ENCODE measurements around the gene FXYD7.
"Not testable (repeated sequence)": the region's sequence is repeated elsewhere in the genome, so short reads cannot be mapped to it uniquely, and the experiment has no call there.

The FXYD7 gene

DNA sequence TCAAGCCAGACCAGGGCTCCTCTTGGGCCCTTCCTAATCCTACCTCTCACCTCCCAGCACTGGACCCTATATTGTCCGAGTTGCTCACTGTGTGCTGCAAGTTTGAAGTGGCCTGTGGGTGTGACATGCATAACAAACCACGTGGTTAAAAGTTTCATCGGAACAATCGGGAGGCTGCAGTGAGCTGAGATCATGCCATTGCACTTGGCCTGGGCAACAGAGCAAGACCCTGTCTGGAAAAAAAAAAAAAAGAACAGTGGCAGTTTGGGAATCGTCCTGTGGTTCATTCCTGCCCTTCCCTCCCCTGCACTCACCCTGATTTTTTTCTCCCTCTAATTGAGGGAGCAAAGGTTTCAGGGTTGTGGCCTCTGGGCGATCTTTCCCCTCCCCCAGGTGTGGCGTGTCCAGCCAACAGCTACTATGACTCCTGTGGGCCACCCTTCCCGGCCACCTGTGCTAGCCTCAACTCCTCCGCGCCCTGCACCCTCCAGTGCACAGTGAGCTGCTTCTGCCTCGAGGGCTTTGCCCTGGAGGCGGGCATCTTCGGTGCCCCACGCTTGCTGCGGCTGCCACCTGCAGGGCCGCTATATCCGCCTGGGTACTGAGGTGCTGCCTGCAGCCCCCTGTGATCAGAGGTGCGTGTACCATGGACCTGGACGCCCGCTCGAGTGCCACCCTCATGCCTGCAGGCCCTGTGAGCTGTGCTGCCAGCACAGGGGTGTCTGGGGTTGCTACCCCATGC lies 43.7 kb upstream of the FXYD7 start:
- TF ChIP-seq, protein P1, sequence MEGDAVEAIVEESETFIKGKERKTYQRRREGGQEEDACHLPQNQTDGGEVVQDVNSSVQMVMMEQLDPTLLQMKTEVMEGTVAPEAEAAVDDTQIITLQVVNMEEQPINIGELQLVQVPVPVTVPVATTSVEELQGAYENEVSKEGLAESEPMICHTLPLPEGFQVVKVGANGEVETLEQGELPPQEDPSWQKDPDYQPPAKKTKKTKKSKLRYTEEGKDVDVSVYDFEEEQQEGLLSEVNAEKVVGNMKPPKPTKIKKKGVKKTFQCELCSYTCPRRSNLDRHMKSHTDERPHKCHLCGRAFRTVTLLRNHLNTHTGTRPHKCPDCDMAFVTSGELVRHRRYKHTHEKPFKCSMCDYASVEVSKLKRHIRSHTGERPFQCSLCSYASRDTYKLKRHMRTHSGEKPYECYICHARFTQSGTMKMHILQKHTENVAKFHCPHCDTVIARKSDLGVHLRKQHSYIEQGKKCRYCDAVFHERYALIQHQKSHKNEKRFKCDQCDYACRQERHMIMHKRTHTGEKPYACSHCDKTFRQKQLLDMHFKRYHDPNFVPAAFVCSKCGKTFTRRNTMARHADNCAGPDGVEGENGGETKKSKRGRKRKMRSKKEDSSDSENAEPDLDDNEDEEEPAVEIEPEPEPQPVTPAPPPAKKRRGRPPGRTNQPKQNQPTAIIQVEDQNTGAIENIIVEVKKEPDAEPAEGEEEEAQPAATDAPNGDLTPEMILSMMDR (IDR thresholded peaks at IDR 0.05; ENCODE audit: low read depth, low read length, missing control alignments), result no peak
- no peak overlapping the region for H3K4me3 ChIP-seq (ENCODE audit: low read depth, low read length)
- no peak for DNase-seq (ENCODE audit: low read depth)

DNA sequence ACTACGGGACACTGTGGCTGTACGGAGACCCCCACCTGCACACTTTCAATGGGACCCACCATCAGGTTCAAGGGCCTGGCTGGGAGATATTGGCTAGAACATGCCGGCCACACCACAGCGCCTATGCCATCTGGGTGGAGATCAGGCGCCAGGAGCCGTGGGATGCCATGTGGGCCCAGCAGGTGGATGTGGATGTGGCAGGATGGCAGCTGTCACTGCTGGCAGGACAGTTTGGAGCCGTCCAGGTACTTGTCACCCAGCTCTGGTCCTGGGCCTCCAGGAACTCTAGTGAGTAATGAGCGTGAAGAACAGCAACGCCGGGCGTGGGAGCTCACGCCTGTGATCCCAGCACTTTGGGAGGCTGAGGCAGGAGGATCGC lies 43.2 kb upstream of the FXYD7 start:
- H3K4me3 ChIP-seq (ENCODE audit: low read depth, low read length), result no peak overlapping the region
- TF ChIP-seq, protein P1 (IDR thresholded peaks at IDR 0.05; ENCODE audit: low read depth, low read length, missing control alignments), result no peak
- no peak for DNase-seq (ENCODE audit: low read depth)

DNA sequence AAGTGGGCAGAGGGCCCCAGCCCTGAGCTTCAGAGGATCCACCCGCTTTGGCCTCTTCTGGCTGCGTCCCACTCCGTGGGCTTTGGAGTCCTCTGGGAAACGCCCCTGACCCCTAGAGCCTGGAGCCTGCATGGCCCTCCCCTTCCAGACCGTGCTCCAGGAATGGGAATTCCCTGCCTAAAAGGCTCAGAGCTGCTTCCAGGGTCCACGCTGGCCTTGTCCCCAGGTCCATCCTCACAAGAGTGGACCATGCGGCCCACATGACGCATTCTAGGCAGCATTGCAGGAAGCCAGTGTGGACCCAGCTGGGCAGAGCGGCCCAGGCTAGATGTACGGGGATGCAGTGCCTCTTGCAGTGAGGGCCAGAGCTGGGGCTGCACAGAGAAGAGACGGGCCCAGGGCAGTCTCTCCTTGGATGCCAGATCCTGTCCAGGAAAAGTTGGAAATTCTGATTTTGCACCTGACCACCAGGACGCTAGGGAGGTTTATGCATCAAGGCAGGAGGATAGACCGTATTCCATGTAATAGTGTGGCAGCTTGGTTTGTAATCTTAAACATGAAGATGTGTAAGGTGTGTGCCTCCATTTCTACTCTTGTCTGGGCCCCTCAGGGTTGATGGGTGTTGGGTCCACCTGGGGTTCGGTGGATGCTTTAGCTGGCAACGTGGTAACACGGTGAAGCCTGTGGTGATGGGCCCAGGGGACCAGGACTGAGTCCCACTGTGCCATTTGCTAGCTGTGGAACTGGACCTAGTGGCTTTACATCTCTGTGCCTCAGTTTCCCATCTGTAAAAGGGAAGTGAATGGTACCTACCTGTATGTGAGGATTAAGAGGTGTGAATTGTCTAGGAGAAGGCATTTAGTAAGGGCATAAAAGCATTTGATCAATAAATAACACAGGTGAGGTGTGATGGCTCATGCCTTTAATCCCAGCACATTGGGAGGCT lies 42.2 kb upstream of the FXYD7 start:
- DNase-seq (ENCODE audit: low read depth), result no peak
- TF ChIP-seq, protein P1 (IDR thresholded peaks at IDR 0.05; ENCODE audit: low read depth, low read length, missing control alignments), result no peak
- H3K4me3 ChIP-seq (ENCODE audit: low read depth, low read length), result no peak overlapping the region

DNA sequence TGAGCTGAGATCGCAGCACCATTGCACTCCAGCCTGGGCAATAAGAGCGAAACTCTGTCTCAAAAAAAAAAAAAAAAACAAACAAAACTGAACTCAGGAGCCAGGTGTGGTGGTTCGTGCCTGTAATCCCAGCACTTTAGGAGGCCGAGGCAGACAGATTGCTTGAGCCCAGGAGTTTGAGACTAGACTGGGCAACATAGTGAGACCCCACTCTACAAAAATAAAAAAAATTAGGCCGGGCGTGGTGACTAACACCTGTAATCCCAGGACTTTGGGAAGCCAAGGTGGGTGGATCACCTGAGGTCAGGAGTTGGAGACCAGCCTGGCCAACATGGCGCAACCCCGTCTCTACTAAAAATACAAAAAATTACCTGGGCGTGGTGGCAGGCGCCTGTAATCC lies 41.1 kb upstream of the FXYD7 start:
- not testable (repeated sequence) for DNase-seq (ENCODE audit: low read depth); H3K4me3 ChIP-seq (ENCODE audit: low read depth, low read length)

DNA sequence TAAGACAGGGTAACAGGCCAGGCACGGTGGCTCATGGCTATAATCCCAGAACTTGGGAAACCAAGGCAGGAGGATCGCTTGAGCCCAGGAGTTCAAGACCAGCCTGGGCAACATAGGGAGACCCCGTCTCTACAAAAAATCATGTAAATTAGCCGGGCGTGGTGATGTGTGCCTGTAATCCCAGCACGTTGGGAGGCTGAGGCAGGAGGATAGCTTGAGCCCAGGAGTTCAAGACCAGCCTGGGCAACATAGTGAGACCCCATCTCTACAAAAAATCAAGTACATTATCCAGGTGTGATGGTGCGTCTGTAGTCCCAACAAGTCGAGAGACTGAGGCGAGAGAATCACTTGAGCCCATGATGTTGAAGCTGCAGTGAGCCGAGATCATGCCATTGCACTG lies 39.4 kb upstream of the FXYD7 start:
- DNase-seq (ENCODE audit: low read depth); H3K4me3 ChIP-seq (ENCODE audit: low read depth, low read length): not testable (repeated sequence)

DNA sequence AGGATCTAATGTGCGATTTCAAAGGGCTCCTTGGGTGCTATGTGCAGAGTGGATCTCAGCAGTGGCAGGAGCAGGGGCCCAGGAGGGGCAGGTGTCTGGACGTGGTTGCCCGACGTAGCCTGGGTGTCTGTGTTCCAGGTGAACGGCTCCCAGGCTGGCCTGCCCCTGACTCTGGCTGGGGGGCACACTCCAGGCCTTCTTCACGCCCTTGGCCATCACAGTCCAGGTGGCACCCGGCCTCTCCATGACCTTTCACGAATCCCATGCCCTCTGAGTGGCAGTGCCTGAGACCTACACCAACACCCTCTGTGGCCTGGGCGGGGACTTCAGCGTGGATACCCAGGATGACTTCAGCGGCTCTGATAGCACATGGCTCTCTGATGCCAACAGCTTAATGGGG lies 38.7 kb upstream of the FXYD7 start:
- TF ChIP-seq, protein P1 (IDR thresholded peaks at IDR 0.05; ENCODE audit: low read depth, low read length, missing control alignments), result no peak
- no peak for DNase-seq (ENCODE audit: low read depth)
- H3K4me3 ChIP-seq (ENCODE audit: low read depth, low read length), result no peak overlapping the region

DNA sequence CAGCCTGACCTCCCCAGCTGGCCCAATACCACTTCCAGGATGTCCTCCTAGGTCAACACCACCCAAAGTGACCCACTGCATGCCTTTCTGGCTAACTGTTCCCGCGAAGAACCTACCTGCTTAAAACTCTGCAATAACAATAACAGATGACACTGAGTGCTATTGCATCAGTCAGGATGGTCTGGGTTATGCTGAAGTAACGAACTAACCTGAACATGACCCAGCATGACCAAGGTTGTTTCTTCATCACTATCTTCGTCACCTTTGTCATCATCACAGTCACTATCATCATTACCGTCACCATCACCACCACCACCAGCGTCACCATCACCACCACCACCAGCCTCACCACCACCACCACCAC lies 38.0 kb upstream of the FXYD7 start:
- DNase-seq (ENCODE audit: low read depth), result no peak
- H3K4me3 ChIP-seq (ENCODE audit: low read depth, low read length), result no peak overlapping the region
- TF ChIP-seq, protein P1 (IDR thresholded peaks at IDR 0.05; ENCODE audit: low read depth, low read length, missing control alignments), result no peak

All from GM12864 (cell line).